AG20443 (cell line): ENCODE measurements around the gene FGF18.
"Not testable (repeated sequence)": the region's sequence is repeated elsewhere in the genome, so short reads cannot be mapped to it uniquely, and the experiment has no call there.

Source experiments
- DNase-seq: peaks from one replicate; pipeline ENCODE4 v3.0.0; 2012; ENCODE audit warnings: low spot score, mixed read lengths

The FGF18 gene, protein sequence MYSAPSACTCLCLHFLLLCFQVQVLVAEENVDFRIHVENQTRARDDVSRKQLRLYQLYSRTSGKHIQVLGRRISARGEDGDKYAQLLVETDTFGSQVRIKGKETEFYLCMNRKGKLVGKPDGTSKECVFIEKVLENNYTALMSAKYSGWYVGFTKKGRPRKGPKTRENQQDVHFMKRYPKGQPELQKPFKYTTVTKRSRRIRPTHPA

DNA sequence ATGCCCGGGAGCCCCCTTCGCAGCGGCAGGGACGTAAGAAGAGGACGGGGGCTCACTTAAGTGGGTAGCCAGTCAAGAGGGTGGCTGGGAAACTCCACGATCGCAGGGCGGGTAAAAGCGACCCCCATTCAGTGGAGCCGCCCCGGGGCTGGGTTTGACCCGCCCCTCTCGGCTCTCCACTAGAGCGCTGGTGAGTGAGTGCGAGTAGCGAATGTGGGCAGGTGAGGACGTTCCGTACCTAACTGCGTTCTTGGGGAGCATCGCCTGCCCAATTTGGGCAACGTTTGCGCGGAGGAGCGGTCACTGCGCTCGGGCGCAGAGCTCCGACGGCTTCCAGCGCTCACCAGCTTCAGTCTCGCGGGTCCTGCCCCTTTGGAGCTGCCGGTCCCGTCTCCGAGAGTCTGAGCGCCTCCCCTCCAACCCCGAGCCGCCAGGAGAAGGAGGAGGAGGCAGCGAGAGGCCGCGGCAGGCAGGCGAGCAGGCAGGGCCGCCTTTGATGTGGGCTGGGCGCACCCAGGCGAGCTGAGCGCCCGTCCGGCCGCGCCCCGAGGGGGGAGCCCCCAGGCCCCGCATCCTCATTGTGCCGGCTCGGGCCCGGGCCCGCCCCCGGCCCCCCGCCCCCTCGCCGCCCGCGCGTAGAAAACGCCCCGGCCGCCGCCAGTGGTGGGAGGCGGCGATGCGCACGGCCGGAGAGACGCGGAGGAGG lies at the start of gene FGF18:
Gene FGF18, plus strand, starts transcription at position 666 of the 706 bp plus-strand sequence. CDS start 553 bp downstream, outside the sequence.
- peak; percentile 43 for DNase-seq

DNA sequence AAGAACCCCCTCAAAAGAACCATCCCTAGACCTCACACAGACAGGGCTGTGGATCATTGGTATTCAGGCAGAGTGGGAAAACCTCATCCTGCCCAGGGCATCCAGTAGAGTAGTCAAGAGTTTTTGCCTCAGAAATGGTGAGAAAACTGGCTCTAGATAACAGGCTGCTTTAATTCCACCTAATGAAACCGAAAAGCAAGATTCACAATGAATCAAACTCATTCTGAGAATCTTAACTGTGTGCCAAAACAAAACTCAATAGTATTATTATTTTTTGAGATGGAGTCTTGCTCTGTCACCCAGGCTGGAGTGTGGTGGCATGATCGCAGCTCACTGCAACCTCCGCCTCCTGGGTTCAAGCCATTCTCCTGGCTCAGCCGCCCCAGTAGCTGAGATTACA lies 49.5 kb upstream of the FGF18 start:
- DNase-seq, result no peak

DNA sequence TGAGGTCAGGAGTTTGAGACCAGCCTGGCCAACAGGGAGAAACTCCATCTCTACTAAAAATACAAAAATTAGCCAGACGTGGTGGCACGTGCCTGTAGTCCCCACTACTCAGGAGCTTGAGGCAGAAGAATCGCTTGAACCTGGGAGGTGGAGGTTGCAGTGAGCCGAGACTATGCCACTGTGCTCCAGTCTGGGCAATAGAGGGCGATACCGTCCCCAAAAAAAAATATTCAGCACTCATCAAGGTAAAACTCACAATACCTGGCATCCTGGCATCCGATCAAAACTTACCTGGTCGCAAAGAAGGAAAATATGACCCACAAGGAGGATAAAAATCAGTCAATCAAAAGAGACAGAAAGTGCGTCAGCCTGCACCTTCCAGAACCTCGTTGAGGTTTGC lies 48.6 kb upstream of the FGF18 start:
- not testable (repeated sequence) for DNase-seq

DNA sequence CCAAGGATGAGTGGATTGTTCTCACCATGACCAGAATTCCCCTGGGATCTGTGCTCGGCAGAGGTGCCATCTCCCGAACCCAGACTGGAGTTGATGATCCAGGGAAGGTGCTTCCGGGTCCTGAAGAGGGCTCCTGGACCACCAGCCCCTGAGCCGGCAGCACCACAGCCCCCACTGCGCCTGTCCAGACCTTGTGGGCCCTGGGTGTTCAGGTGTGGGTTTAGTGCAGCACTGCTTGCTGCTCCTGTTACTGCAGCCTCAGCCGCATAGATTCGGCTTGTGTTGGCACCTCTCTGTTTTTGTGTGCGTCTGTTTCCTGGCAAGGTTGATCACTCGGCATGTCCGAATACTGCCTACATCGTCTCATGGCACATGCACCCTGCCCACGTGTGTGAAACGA lies 48.1 kb upstream of the FGF18 start:
- no peak for DNase-seq

DNA sequence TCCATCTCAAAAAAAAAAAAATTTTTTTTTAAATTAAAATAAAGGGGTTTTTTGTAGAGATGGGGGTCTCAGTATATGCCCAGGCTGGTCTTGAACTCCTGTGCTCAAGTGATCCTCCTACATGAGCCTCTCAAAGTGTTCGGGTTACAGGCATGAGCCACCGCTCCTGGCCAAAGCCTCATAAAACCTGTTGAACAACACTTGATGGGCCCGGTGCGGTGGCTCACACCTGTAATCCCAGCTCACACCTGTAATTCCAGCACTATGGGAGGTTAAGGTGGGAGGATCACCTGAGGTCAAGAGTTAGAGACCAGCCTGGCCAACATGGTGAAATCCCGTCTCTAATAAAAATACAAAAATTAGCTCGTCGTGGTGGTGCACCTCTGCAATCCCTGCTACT lies 39.5 kb upstream of the FGF18 start:
- DNase-seq, result no peak

DNA sequence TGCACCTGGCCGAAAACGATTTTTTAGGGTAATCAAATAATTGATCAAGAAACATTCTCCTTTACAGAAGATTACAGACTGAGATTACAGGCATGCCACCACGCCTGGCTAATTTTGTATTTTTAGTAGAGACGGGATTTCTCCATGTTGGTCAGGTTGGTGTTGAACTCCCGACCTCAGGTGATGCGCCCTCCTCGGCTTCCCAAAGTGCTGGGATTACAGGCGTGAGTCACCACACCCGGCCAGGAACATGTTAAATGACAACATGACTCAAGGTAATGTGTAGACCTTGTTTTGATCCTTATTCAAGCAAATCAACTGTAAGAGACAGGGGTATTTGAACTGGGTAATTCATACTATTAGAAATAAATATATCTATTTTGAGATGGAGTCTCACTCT lies 35.0 kb upstream of the FGF18 start:
- not testable (repeated sequence) for DNase-seq

DNA sequence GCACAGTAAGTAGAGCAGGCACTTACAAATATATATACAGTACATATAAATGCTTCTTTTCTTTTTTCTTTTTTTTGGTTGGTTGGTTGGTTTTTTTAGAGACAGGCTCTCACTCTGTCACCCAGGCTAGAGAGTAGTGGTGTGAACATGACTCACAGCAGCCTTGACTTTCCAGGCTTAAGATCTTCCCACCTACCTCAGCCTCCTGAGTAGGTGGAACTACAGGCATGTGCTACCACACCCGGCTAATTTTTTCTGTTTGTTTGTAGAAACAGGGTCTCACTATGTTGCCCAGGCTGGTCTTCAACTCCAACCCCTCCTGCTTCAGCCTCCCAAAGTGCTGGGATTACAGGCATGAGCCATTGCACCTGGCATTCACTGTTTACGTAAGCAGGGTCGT lies 34.4 kb upstream of the FGF18 start:
- not testable (repeated sequence) for DNase-seq

DNA sequence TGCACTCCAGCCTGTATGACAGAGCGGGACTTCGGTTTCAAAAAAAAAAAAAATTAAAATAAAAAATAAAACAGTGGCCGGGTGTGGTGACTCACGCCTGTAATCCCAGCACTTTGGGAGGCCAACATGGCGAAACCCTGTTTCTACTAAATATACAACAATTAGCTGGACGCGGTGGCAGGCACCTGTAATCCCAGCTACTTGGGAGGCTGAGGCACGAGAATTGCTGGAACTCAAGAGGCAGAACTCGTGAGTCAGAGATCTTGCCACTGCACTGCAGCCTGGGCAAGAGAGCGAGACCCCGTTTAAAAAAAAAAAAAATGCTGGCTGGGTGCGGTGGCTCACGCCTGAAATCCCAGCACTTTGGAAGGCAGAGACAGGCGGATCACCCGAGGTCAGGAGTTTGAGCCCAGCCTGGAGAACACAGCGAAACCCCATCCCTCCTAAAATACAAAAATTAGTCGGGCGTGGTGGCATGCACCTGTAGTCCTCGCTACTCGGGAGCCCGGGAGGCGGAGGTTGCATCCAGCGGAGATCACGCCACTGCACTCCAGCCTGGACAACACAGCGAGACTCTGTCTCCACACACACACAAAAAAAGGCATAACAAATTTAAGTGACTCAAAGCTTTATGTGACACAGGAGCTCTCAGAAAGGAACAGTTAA lies 33.3 kb upstream of the FGF18 start:
- no peak for DNase-seq

DNA sequence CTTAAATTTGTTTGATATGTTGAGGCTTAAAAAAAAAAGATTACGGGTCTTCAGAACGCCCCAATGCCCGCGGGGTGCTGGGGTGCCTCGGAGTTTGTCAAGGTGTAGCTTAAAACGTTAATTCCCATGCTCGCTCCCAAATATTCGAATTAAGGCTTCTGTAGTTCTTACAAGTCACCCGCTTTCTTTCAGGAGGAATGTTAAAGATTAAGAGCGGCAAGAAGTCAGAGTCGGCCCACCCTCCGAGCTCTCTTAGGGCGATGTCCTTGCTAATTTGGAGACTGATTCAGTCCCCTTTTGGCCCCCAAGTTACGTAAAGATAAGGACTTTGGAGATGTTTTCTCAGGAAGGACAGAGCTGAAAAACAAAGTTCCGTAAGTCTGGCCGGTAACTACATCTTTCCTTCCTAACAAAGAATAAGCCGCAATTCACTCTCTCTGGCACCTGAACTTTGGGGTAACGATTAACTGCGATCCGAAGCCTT lies 32.5 kb upstream of the FGF18 start:
- DNase-seq, result peak; percentile 18

DNA sequence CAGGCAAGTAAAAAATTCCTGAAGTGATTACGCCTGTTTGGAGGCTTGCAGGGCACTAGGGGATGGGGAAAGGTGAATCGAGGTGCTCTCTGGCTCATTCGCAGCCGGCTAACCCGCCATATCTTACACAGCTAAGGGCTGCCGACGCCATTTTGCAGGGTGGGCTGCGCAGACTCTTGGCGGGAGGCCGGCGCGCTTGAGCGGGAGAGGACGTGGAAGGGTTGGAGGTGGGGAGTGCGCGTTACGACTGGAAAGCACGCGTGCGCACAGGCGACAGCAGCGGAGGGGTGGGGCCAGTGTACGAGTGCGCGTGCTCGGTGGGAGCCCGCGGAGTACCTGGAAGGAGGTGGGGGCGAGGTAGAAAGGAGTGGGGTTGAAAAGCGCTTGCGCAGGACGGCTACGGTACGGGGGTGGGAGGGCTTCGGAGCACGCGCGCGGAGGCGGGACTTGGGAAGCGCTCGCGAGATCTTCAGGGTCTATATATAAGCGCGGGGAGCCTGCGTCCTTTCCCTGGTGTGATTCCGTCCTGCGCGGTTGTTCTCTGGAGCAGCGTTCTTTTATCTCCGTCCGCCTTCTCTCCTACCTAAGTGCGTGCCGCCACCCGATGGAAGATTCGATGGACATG lies 32.0 kb upstream of the FGF18 start, which contains the start of gene NPM1:
Gene NPM1, plus strand, starts transcription at position 505 of the 625 bp plus-strand sequence. Its CDS starts 100 bp downstream, at position 605.
- DNase-seq, result peak; percentile 100

DNA sequence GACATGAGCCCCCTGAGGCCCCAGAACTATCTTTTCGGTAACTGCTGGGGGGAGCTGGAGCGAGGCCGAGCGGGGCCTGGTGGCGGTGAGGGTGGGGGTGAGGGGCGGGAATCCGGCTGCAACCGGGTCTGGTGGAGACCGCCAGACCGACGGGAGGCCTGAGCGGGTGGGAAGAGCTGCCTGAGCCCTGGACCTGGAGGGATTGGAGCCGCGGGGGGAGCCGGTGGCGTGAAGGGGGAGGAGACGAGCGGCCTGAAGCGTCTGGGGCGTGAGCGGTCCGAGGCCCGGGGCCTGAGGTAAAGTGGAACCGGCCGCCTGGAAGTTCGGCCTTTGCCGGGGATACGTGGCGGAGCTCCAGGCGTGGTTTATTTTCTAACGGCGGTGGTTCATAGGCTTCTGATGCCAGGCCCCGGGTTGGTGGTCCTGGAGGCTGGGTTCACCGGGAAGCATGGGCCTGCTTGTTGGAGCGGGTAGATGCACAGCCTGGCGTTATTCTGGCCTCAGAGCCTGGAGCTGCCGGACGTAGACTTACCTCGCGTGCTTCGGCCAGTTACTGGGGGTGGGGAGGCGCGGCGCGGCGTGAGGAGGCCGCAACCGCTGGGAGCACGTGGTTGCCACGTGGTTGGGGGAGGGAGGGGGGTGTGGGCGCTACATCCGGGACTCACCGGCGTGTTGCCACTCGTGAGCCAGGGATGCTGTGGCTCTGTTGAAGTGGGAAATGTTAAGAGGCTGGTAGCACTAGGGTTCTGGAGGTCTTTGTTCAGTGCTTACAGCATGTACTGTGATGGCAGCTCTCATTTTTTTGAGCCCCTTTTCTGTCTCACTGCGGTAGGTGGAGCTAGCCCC lies 31.3 kb upstream of the FGF18 start:
- DNase-seq, result peak; percentile 84

DNA sequence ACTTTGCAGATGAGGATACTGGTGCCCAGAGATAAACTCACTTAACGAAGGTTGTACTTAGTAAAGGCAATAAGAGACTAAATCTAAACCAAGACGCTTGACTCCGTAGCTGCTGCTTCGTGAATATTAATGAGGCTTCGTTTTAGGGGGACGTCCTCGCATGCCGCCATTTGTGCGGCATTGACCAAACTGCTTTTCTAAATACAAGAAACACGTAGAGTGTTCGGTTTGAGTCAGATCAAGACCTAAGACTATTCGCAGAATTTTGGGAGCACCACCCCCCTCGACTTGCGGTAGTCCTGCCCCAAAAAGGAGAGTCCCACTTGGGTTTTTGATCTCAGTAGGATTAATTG lies 30.7 kb upstream of the FGF18 start:
- no peak for DNase-seq

DNA sequence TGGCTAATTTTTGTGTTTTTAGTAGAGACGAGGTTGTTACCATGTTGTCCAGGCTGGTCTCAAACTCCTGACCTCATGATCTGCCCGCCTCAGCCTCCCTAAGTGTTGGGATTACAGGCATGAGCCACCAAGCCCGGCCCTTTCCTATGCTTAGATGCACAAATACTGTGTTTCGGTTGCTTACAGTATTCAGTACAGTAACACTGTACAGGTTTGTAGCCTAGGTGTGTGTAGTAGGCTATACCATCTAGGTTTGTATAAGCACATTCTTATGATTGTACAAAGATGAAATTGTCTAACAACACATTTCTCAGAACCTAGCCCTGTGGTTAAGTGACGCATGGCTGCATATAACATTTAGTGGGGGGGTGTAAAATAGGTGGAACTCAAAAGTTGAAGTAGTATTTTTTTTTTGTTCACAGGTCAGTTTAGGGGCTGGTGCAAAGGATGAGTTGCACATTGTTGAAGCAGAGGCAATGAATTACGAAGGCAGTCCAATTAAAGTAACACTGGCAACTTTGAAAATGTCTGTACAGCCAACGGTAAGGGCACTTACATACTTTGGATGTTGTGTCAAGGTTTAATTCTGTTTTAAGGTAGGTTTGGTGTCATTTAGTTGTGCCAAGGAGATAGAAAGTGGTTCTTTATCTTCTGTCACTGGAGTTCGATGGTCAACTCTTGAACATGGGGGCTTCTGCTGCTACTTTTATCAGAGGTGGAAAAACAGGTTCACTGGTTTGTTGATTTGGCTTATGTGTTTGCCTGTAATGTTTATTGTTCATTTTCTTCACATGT lies 28.4 kb upstream of the FGF18 start:
- DNase-seq, result no peak

DNA sequence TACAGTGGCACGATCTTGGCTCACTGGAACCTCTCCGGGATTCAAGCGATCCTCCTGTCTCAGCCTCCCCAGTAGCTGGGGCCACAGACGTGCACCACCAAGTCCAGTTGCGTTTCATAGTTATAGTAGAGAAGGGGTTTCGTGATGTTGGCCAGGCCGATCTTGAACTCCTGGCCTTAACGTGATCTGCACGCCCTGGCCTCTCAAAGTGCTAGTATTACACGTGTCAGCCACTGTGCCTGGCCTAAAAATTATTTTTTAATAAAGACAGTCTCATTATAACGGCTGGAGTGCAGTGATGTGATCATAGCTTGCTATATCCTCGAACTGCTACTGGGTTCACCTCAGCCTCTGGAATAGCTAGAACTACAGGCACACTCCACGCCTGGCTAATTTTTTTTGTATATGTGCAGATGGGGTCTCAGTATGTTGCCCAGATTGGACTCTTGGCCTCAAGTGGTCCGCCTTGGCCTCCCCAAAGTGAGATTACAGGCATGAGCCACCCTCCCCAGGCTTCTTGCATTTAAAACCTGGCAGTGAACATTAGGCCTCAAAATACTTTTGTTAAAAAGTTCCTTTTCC lies 27.4 kb upstream of the FGF18 start:
- DNase-seq, result no peak

DNA sequence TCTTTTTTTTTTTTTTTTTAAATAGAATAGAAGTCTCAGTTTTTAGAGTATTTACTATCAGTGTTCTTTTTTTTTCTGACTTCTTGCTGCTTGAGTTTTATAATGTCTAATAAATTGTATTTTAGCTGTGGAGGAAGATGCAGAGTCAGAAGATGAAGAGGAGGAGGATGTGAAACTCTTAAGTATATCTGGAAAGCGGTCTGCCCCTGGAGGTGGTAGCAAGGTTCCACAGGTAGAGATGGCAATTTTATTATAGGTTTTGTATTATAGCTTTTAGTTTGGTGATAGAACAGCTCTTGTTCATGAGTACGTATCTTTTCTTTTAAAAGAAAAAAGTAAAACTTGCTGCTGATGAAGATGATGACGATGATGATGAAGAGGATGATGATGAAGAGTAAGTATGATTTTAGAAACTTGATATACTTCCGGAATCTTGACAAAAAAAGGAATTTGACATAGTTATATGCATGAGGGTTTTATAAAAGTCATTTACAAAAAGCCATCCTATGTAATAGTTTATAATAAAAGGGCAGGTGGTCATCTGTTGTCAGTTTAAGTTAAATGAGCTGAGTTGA lies 26.8 kb upstream of the FGF18 start:
- no peak for DNase-seq

DNA sequence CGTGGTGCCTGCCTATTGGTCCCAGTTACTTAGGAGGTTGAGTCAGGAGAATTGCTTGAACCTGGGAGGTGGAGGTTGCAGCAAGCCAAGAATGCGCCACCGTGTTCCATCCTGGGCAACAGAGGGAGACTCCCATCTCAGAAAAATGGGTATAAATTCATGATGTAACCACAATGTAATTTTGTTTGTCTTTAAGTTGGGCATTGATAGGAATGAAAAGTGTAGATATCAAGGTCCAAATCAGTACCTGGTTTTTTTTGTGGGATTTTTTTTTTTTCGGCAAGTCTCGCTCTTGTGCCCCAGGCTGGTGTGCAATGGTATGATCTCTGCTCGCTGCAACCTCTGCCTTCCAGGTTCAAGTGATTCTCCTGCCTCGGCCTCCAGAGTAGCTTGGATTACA lies 24.4 kb upstream of the FGF18 start:
- no peak for DNase-seq

DNA sequence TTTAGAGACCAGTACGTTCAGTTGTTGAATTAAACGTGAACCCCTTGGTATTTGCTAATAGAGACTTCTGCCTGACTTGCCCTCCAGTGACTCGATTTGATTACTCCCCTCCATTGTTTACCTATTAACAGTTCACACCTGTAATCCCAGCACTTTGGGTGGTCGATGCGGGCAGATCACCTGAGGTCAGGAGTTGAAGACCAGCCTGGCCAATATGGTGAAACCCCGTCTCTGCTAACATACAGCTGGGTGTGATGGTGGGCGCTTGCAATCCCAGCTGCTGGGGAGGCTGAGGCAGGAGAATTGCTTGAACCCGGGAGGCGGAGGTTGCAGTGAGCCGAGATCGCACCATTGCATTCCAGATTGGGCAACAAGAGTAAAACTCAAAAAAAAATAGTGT lies 22.9 kb upstream of the FGF18 start:
- not testable (repeated sequence) for DNase-seq

DNA sequence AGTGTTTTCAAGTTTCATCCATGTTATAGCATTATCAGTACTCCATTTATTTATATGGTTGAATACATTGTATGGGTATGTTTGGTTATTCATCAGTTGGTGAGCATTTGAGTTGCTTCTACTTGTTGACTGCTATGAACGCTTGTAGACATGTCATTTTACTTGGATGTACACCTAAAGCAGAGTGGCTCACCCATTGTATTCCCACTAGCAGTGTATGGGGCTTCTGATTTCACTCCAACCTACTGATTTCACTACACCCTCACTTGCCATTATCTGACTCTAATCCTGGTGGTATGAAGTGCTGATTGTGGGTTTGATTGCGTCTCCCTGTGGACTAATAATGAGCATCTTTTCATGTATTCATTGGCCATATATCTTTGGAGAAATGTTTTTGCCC lies 22.3 kb upstream of the FGF18 start:
- DNase-seq, result no peak

DNA sequence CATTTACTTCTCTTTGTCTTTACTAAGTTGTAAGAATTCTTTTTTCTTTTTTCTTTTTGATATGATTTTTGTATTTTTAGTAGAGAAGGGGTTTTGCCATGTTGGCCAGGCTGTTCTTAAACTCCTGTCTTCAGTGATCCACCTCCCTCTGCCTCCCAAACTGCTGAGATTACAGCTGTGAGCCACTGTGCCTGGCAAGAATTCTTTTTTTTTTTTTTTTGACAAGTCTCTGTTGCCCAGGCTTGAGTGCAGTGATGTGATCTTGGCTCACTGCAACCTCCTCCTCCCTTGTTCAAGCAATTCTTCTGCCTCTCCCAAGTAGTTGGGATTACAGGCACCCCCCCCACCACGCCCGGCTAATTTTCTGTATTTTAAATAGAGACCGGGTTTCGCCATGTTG lies 21.8 kb upstream of the FGF18 start:
- no peak for DNase-seq

DNA sequence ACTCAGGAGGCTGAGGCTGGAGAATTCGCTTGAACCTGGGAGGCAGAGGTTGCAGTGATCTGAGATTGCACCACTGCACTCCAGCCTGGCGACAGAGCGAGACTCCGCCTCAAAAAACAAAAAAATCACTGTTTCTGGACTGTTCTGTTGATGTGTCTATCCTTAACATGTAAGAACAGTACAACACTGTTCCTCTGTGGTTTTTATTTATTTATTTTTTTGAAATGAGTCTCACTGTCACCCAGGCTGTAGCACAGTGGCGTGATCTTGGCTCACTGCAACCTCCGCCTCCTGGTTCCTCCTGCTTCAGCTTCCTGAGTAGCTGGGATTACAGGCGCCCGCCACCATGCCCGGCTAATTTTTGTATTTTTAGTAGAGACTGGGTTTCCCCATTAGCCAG lies 20.8 kb upstream of the FGF18 start:
- not testable (repeated sequence) for DNase-seq
